GM19035 (cell line): ENCODE results near the gene KIF12.
"Not testable (repeated sequence)": the region's sequence is repeated elsewhere in the genome, so short reads cannot be mapped to it uniquely, and the experiment has no call there.

Experiments
- ATAC-seq: cut with Tn5 transposase; IDR thresholded peaks from one replicate; pipeline ENCODE4 v1.9.1; 2021; ENCODE audit not compliant: unreplicated experiment

Gene KIF12

GRCh38 chr9:114049441-114050225, 49.5 kb downstream of the KIF12 start:
- no peak for ATAC-seq

- no peak for ATAC-seq
Observed at GRCh38 chr9:114048533-114049415, 50.3 kb downstream of the KIF12 start.

- no peak for ATAC-seq
Observed at GRCh38 chr9:114047717-114048116, 51.4 kb downstream of the KIF12 start.

- no peak for ATAC-seq
Observed at GRCh38 chr9:114046875-114047274, 52.2 kb downstream of the KIF12 start.

- no peak for ATAC-seq
Observed at GRCh38 chr9:114046237-114046755, 52.8 kb downstream of the KIF12 start.

- ATAC-seq = not testable (repeated sequence)
Observed at GRCh38 chr9:114043660-114044059, 55.4 kb downstream of the KIF12 start.
